CD4-positive, alpha-beta T cell treated with Interleukin-15 for 4 hours (primary cell): Measurements from ENCODE around the gene ABCD4.
"Not testable (repeated sequence)": the region's sequence is repeated elsewhere in the genome, so short reads cannot be mapped to it uniquely, and the experiment has no call there.

Experiments
- DNase-seq: peaks from one replicate; pipeline ENCODE4 v3.0.0-alpha.2; 2020; ENCODE audit warnings: low spot score

Gene ABCD4

GRCh38 chr14:74302634-74303569 lies at the start of gene ABCD4:
Gene ABCD4, minus strand, starts transcription at chr14:74302934. Its CDS starts 22 bp downstream, at chr14:74302912.
- peak; percentile 93 for DNase-seq

- DNase-seq: no peak
Observed at GRCh38 chr14:74350928-74351323, 48.2 kb upstream of the ABCD4 start.

- no peak for DNase-seq
Observed at GRCh38 chr14:74350211-74350927, 47.6 kb upstream of the ABCD4 start.

- DNase-seq: no peak
Observed at GRCh38 chr14:74349757-74350156, 47.0 kb upstream of the ABCD4 start.

- DNase-seq: no peak
Observed at GRCh38 chr14:74348735-74349463, 46.2 kb upstream of the ABCD4 start.

- no peak for DNase-seq
Observed at GRCh38 chr14:74348241-74348734, 45.6 kb upstream of the ABCD4 start, which contains the start of gene VRTN. Gene VRTN, plus strand, starts transcription at chr14:74348471. Its CDS starts 8,313 bp downstream, at chr14:74356784.

GRCh38 chr14:74347795-74348100 lies 45.0 kb upstream of the ABCD4 start:
- no peak for DNase-seq

- DNase-seq: no peak
Observed at GRCh38 chr14:74347097-74347794, 44.5 kb upstream of the ABCD4 start.

- DNase-seq: no peak
Observed at GRCh38 chr14:74346341-74346740, 43.6 kb upstream of the ABCD4 start.

GRCh38 chr14:74333909-74334308 lies 31.2 kb upstream of the ABCD4 start:
- DNase-seq: no peak

GRCh38 chr14:74329950-74330552 lies 27.3 kb upstream of the ABCD4 start:
- not testable (repeated sequence) for DNase-seq

GRCh38 chr14:74326369-74327152 lies 23.8 kb upstream of the ABCD4 start:
- no peak for DNase-seq

GRCh38 chr14:74325446-74325845 lies 22.7 kb upstream of the ABCD4 start:
- no peak for DNase-seq

- DNase-seq: no peak
Observed at GRCh38 chr14:74324931-74325361, 22.2 kb upstream of the ABCD4 start.

- DNase-seq: no peak
Observed at GRCh38 chr14:74314576-74314975, 11.8 kb upstream of the ABCD4 start.

GRCh38 chr14:74313601-74314000 lies 10.9 kb upstream of the ABCD4 start:
- no peak for DNase-seq

- DNase-seq: no peak
Observed at GRCh38 chr14:74312161-74312560, 9.4 kb upstream of the ABCD4 start.

- DNase-seq: no peak
Observed at GRCh38 chr14:74309125-74310022, 6.6 kb upstream of the ABCD4 start.

GRCh38 chr14:74308695-74309094 lies 6.0 kb upstream of the ABCD4 start:
- no peak for DNase-seq
